CD8-positive, alpha-beta memory T cell (primary cell): Measurements from ENCODE around the gene PAK4. TPM values are rescaled to one million over a fixed set of nuclear protein-coding genes. Genes with fewer than 3 reads are reported as not detected.
"Not testable (repeated sequence)": the region's sequence is repeated elsewhere in the genome, so short reads cannot be mapped to it uniquely, and the experiment has no call there.

Source experiments
- CTCF ChIA-PET: fragments of 350-600 bp; sonication (Branson Sonifier 250); formaldehyde crosslinking; loops from one replicate; lab custom pipeline; 2021; ENCODE audit warnings: antibody characterized with exemption; lab: Charles Lee
- POLR2A ChIA-PET: fragments of 350-600 bp; sonication (Branson Sonifier 250); formaldehyde crosslinking; loops from one replicate; lab custom pipeline; 2021; ENCODE audit warnings: antibody characterized with exemption; lab: Charles Lee
- DNase-seq, 5 donors: peaks; one replicate each; pipeline versions ENCODE4 v3.0.0 to v3.0.0-alpha.2; 2020 to 2022; ENCODE audit warnings: mixed read lengths in 1 of 5
- H3K27ac ChIP-seq: one replicate; pipeline ENCODE4 v1.7.0; 2013; ENCODE audit warnings: low read depth, mild to moderate bottlenecking, low read length, moderate library complexity
- H3K27me3 ChIP-seq: 2 replicates; pipeline ENCODE4 v1.7.0; 2013; ENCODE audit warnings: low read length, mild to moderate bottlenecking; ENCODE audit not compliant: insufficient read depth, poor library complexity, severe bottlenecking
- H3K36me3 ChIP-seq: 2 replicates; pipeline ENCODE4 v1.7.0; 2013; ENCODE audit warnings: mild to moderate bottlenecking, low read length, moderate library complexity; ENCODE audit not compliant: insufficient read depth
- H3K4me1 ChIP-seq: 2 replicates; pipeline ENCODE4 v1.7.0; 2013; ENCODE audit warnings: mild to moderate bottlenecking, low read length, moderate library complexity; ENCODE audit not compliant: insufficient read depth
- H3K4me3 ChIP-seq: 2 replicates; pipeline ENCODE4 v1.7.0; 2013; ENCODE audit warnings: mild to moderate bottlenecking, low read length
- H3K9me3 ChIP-seq: 2 replicates; pipeline ENCODE4 v1.7.0; 2013; ENCODE audit warnings: mild to moderate bottlenecking, low read length
- H3K27ac Mint-ChIP-seq, 8 donors: one replicate each; pipeline ENCODE4 v1.8.0; 2020 to 2021; ENCODE audit warnings: mixed read lengths in 8 of 8, mild to moderate bottlenecking in 6 of 8, inconsistent platforms in 3 of 8, moderate library complexity in 3 of 8
- H3K27me3 Mint-ChIP-seq, 2 donors: one replicate each; pipeline ENCODE4 v1.8.0; 2020 to 2021; ENCODE audit warnings: mixed read lengths in 2 of 2, mild to moderate bottlenecking in 1 of 2, moderate library complexity in 1 of 2
- H3K36me3 Mint-ChIP-seq, 3 donors: one replicate each; pipeline ENCODE4 v1.8.0; 2020 to 2021; ENCODE audit warnings: mixed read lengths in 3 of 3, inconsistent platforms in 1 of 3, mild to moderate bottlenecking in 1 of 3
- H3K4me1 Mint-ChIP-seq, 3 donors: one replicate each; pipeline ENCODE4 v1.8.0; 2020 to 2021; ENCODE audit warnings: mixed read lengths in 3 of 3, inconsistent platforms in 1 of 3, mild to moderate bottlenecking in 1 of 3
- H3K4me3 Mint-ChIP-seq, 7 donors: one replicate each; pipeline ENCODE4 v1.8.0; 2020 to 2021; ENCODE audit warnings: mixed read lengths in 7 of 7, mild to moderate bottlenecking in 6 of 7, moderate library complexity in 4 of 7, inconsistent platforms in 2 of 7
- H3K9me3 Mint-ChIP-seq, 5 donors: one replicate each; pipeline ENCODE4 v1.8.0; 2020 to 2022; ENCODE audit warnings: mixed read lengths in 5 of 5, mild to moderate bottlenecking in 3 of 5, moderate library complexity in 2 of 5, inconsistent platforms in 1 of 5
- polyA plus RNA-seq: library from polyadenylated mRNA; unstranded; fragments of 300-500 nt; fragmentation: Illumina TruSeq; gene quantifications from one replicate; pipeline ENCODE4 v1.2.3, GENCODE V29; 2021
- total RNA-seq, 2 experiments: library from RNA; stranded (reverse); gene quantifications; one replicate each; pipeline ENCODE4 v1.2.3, GENCODE V29; 2021

PAK4 gene
- total and polyA plus RNA-seq, 3 experiments from 2014 or later = 1.8 to 21.8 (median 21.3) TPM

- Mint-ChIP-seq H3K4me1 (peaks cover 16 to 23% (median 17%) of the 10 kb centered on the region in 3 donors), H3K27me3 (peaks cover 23 to 52% of the 10 kb centered on the region in 2 donors), H3K9me3 (no peaks in the 10 kb centered on the region), H3K4me3 (peak within 1 kb of the TSS; percentile 73 to 93 (median 84)), H3K27ac (peak within 1 kb of the TSS; percentile 22 to 91 (median 80)), H3K36me3 (no peaks in the 10 kb centered on the region)
- peak in 4 of 5 donors; percentile 6 to 22 (median 9) for DNase-seq
- Histone ChIP-seq H3K4me1 (peaks cover 12% of the 10 kb centered on the region), H3K27ac (no peak within 1 kb of the TSS), H3K27me3 (peaks cover 24% of the 10 kb centered on the region), H3K4me3 (peak within 1 kb of the TSS; percentile 51), H3K9me3 (no peaks in the 10 kb centered on the region), H3K36me3 (no peaks in the 10 kb centered on the region)
- ChIA-PET CTCF (interaction anchor here (0.9 kb wide), 1 partner anchor 26 kb away, joined by 3 read pairs; no protein-coding TSS in a partner anchor), POLR2A (no interaction called here)
These were observed 41.4 kb upstream of the PAK4 start, which contains the start of gene ACP7 for GRCh38 chr19:39083983-39084731. Gene ACP7 (plus strand): TSS chr19:39084368. CDS start chr19:39085270, 902 bp downstream.

DNA sequence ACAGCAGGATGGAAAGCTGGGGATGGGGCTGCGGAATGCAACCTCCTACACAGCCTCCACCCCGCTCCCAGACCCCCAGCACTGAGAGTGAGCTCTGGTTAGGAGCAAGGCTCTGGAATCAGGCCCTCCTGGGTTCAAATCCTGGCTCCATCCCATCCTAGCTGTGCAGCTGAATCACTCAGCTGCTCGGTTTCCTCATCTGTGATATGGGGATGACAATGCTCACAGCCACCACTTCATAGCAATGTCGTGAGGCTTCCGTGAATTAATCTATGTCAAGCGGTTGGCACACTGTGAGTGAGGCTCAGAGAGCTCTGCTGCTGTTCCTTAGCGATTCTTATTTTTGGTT is 40.9 kb upstream of the PAK4 start:
- Mint-ChIP-seq H3K27me3 (peaks cover 23 to 48% of the 10 kb centered on the region in 2 donors), H3K27ac (peak overlapping the region in 4 of 8 donors; percentile 42 to 86 (median 48)), H3K9me3 (no peaks in the 10 kb centered on the region), H3K36me3 (no peaks in the 10 kb centered on the region), H3K4me1 (peaks cover 16 to 23% (median 17%) of the 10 kb centered on the region in 3 donors), H3K4me3 (peak overlapping the region; percentile 32 to 84 (median 59))
- Histone ChIP-seq H3K4me1 (peaks cover 12% of the 10 kb centered on the region), H3K36me3 (no peaks in the 10 kb centered on the region), H3K9me3 (no peaks in the 10 kb centered on the region), H3K4me3 (no peak overlapping the region), H3K27ac (no peak overlapping the region), H3K27me3 (peaks cover 24% of the 10 kb centered on the region)
- DNase-seq = no peak
- ChIA-PET CTCF (no interaction called here), POLR2A (no interaction called here)

- H3K9me3 Mint-ChIP-seq = no peaks in the 10 kb centered on the region
- CTCF ChIA-PET = interaction anchor here (1.8 kb wide), 1 partner anchor 25 kb away, joined by 5 read pairs; no protein-coding TSS in a partner anchor
- Histone ChIP-seq H3K36me3 (no peaks in the 10 kb centered on the region), H3K27ac (no peak overlapping the region), H3K27me3 (peaks cover 24% of the 10 kb centered on the region), H3K4me1 (peaks cover 12% of the 10 kb centered on the region), H3K4me3 (no peak overlapping the region), H3K9me3 (no peaks in the 10 kb centered on the region)
- H3K4me3 Mint-ChIP-seq = peak overlapping the region in 6 of 7 donors; percentile 15 to 84 (median 68)
- peaks cover 16 to 23% (median 17%) of the 10 kb centered on the region in 3 donors for H3K4me1 Mint-ChIP-seq
- H3K36me3 Mint-ChIP-seq = no peaks in the 10 kb centered on the region
- POLR2A ChIA-PET = no interaction called here
- DNase-seq = no peak
- peaks cover 23 to 46% of the 10 kb centered on the region in 2 donors for H3K27me3 Mint-ChIP-seq
- peak overlapping the region in 3 of 8 donors; percentile 33 to 87 (median 86) for H3K27ac Mint-ChIP-seq
These were observed 40.2 kb upstream of the PAK4 start for GRCh38 chr19:39085392-39085791.

DNA sequence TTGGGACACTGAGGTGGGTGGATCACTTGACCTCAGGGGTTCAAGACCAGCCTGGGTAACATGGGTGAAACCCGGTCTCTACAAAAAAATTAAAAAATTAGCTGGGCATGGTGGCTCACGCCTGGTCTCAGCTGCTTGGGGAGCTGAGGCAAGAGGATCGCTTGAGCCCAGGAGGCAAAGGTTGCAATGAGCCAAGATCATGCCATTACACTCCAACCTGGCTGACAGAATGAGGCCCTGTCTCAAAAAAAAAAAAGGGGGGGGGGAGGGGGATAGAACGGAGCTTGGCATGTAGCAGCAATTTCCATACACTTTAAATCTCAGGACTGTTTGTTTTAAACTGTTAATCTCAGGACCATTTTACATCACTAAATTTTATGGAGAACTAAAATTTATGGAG is 39.2 kb upstream of the PAK4 start:
- no peak overlapping the region for H3K4me3 ChIP-seq
- no peak for DNase-seq
- H3K27me3 Mint-ChIP-seq = peaks cover 18 to 40% of the 10 kb centered on the region in 2 donors

DNA sequence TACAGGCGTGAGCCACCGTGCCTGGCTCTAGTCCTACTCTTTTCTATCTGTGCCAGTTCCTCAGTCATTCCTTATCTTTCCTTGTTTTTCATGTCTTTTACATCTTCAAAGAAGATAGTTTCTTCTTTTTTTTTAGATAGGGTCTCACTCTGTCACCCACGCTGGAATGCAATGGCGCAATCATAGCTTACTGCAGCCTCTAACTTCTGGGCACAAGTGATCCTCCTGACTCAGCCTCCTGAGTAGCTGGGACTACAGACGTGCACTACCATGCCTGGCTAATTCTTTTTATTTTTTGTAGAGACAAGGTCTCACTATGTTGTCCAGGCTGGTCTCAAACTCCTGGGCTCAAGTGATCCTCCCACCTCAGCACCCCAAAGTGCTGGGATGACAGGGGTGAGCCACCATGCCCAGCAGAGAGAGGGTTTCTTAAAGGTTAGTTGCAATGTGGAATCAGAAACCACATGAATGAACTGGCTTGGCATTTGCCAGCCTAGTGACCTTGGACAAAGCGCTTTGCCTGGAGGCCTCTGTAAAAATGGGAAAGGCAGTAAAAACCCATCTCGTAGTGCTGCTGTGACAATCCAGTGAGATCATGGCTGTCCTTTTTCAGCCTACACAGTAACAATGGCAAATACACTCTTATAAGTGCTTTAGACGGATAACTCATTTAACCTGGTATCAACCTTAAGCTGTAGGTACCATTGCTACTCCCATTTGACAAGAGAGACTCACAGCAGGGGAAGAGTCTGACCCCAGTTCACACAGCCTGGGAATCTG is 37.5 kb upstream of the PAK4 start:
- no peak overlapping the region for H3K4me3 ChIP-seq
- H3K4me3 Mint-ChIP-seq = no peak overlapping the region
- ChIA-PET POLR2A (no interaction called here), CTCF (no interaction called here)
- no peaks in the 10 kb centered on the region for H3K9me3 Mint-ChIP-seq
- peak overlapping the region in 1 of 8 donors; percentile 5 for H3K27ac Mint-ChIP-seq
- H3K4me1 Mint-ChIP-seq = peaks cover 10 to 17% (median 11%) of the 10 kb centered on the region in 3 donors
- no peaks in the 10 kb centered on the region for H3K36me3 Mint-ChIP-seq
- H3K4me1 ChIP-seq = peaks cover 8% of the 10 kb centered on the region
- peaks cover 14 to 26% of the 10 kb centered on the region in 2 donors for H3K27me3 Mint-ChIP-seq
- no peak overlapping the region for H3K27ac ChIP-seq
- H3K9me3 ChIP-seq = no peaks in the 10 kb centered on the region
- peaks cover 14% of the 10 kb centered on the region for H3K27me3 ChIP-seq
- no peak for DNase-seq
- no peaks in the 10 kb centered on the region for H3K36me3 ChIP-seq

More for the DNA sequence above, 39.2 kb upstream of the PAK4 start:
- H3K4me3 Mint-ChIP-seq = no peak overlapping the region
- H3K4me1 Mint-ChIP-seq = peaks cover 16 to 23% (median 17%) of the 10 kb centered on the region in 3 donors
- no peak overlapping the region for H3K27ac Mint-ChIP-seq
- Histone ChIP-seq H3K9me3 (no peaks in the 10 kb centered on the region), H3K27ac (no peak overlapping the region), H3K27me3 (peaks cover 24% of the 10 kb centered on the region), H3K4me1 (peaks cover 12% of the 10 kb centered on the region), H3K36me3 (no peaks in the 10 kb centered on the region)
- ChIA-PET CTCF (interaction anchor here (1.8 kb wide), 1 partner anchor 24 kb away, joined by 5 read pairs; no protein-coding TSS in a partner anchor), POLR2A (no interaction called here)
- no peaks in the 10 kb centered on the region for H3K9me3 Mint-ChIP-seq
- no peaks in the 10 kb centered on the region for H3K36me3 Mint-ChIP-seq

GRCh38 chr19:39090016-39090415 is 35.6 kb upstream of the PAK4 start:
- H3K36me3 ChIP-seq, H3K4me3 Mint-ChIP-seq, H3K36me3 Mint-ChIP-seq, H3K27ac ChIP-seq, H3K4me3 ChIP-seq, H3K27ac Mint-ChIP-seq, H3K27me3 ChIP-seq, POLR2A ChIA-PET, H3K4me1 ChIP-seq, H3K9me3 ChIP-seq, H3K4me1 Mint-ChIP-seq, H3K9me3 Mint-ChIP-seq, CTCF ChIA-PET: not testable (repeated sequence)
- peak in 1 of 5 donors; percentile 21 for DNase-seq
- H3K27me3 Mint-ChIP-seq = peaks cover 10 to 25% of the 10 kb centered on the region in 2 donors

GRCh38 chr19:39090881-39091280 is 34.7 kb upstream of the PAK4 start:
- no peak overlapping the region for H3K4me3 ChIP-seq
- CTCF ChIA-PET = no interaction called here
- no peaks in the 10 kb centered on the region for H3K36me3 ChIP-seq
- H3K27me3 Mint-ChIP-seq = peaks cover 7 to 19% of the 10 kb centered on the region in 2 donors
- H3K27me3 ChIP-seq = no peaks in the 10 kb centered on the region
- H3K9me3 Mint-ChIP-seq = no peaks in the 10 kb centered on the region
- H3K4me3 Mint-ChIP-seq = no peak overlapping the region
- H3K36me3 Mint-ChIP-seq = peaks cover 0 to 3% (median 0%) of the 10 kb centered on the region in 3 donors
- no peaks in the 10 kb centered on the region for H3K9me3 ChIP-seq
- no peak for DNase-seq
- POLR2A ChIA-PET = no interaction called here
- H3K4me1 Mint-ChIP-seq = no peaks in the 10 kb centered on the region
- no peak overlapping the region for H3K27ac ChIP-seq
- H3K4me1 ChIP-seq = no peaks in the 10 kb centered on the region
- peak overlapping the region in 2 of 8 donors; percentile 21 to 33 for H3K27ac Mint-ChIP-seq
